Sigmoid colon (tissue), 3 donors: ENCODE results near the gene FOXRED2.
A peak's percentile ranks its signal among the peaks of the same experiment; 100 is the strongest.

Experiments
- POLR2A ChIP-seq, 2 donors: fragments of 450-650 bp; IDR thresholded peaks; one replicate each; pipeline ENCODE4 v1.6.1; 2016; ENCODE audit warnings: antibody characterized with exemption in 2 of 2, mild to moderate bottlenecking in 2 of 2, moderate library complexity in 2 of 2
- TF ChIP-seq, protein P1 (sequence below), 4 experiments: fragments of 450-650 bp in 3 of 4; fragments of 200-600 bp in 1 of 4; IDR thresholded peaks; one replicate each; pipeline ENCODE4 v1.5.1; 2016 to 2019; ENCODE audit warnings: antibody characterized with exemption in 4 of 4, mild to moderate bottlenecking in 3 of 4, moderate library complexity in 2 of 4

GRCh38 chr22:36506637-36507517 is at the start of gene FOXRED2:
- TF ChIP-seq, protein P1, sequence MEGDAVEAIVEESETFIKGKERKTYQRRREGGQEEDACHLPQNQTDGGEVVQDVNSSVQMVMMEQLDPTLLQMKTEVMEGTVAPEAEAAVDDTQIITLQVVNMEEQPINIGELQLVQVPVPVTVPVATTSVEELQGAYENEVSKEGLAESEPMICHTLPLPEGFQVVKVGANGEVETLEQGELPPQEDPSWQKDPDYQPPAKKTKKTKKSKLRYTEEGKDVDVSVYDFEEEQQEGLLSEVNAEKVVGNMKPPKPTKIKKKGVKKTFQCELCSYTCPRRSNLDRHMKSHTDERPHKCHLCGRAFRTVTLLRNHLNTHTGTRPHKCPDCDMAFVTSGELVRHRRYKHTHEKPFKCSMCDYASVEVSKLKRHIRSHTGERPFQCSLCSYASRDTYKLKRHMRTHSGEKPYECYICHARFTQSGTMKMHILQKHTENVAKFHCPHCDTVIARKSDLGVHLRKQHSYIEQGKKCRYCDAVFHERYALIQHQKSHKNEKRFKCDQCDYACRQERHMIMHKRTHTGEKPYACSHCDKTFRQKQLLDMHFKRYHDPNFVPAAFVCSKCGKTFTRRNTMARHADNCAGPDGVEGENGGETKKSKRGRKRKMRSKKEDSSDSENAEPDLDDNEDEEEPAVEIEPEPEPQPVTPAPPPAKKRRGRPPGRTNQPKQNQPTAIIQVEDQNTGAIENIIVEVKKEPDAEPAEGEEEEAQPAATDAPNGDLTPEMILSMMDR (IDR thresholded peaks at IDR 0.05): no peak
- peak; percentile 8 to 16 for TF ChIP-seq POLR2A (IDR thresholded peaks at IDR 0.05)
